Measurements from ENCODE around the gene COX18.

DNA sequence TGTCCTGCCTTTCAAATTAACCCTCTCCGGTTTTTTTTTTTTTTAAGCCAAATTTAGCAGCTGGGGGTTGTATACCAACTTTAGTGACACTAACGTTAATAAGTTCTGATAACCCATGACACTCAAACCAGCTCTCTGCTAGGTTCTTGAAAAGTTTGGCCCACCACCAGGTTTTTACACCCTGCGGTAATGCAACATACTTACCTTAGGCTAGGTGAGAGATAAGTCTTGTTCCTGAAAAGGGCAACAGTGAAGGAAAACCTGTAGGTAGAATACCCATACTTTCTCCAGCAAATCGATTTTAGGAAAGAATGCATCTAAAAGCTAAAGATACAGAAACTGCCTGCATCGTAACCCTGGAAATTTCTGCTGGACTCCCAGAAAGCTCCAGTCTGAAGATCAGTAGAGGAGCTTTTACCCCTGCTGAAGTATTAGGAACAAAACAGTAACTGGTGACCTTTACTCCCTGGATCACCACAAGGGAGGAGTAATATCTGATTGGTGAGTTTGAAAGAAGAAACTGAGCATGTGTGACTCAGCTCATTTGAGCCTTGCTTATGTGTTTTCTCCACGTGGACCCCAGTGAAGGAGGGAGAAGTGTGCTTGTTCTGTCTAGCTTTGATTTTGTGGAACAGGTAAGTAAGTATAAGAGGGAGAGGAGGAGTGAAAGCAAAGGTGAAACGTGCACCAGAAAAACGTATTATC, 34.4 kb upstream of the COX18 start:
- TF ChIP-seq, protein P1, sequence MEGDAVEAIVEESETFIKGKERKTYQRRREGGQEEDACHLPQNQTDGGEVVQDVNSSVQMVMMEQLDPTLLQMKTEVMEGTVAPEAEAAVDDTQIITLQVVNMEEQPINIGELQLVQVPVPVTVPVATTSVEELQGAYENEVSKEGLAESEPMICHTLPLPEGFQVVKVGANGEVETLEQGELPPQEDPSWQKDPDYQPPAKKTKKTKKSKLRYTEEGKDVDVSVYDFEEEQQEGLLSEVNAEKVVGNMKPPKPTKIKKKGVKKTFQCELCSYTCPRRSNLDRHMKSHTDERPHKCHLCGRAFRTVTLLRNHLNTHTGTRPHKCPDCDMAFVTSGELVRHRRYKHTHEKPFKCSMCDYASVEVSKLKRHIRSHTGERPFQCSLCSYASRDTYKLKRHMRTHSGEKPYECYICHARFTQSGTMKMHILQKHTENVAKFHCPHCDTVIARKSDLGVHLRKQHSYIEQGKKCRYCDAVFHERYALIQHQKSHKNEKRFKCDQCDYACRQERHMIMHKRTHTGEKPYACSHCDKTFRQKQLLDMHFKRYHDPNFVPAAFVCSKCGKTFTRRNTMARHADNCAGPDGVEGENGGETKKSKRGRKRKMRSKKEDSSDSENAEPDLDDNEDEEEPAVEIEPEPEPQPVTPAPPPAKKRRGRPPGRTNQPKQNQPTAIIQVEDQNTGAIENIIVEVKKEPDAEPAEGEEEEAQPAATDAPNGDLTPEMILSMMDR (IDR thresholded peaks at IDR 0.05; ENCODE audit: poor library complexity) = no peak
- TF ChIP-seq EZH2 (IDR thresholded peaks at IDR 0.05; ENCODE audit: borderline replicate concordance) = no peak
- no peak for TF ChIP-seq EZH2phosphoT487 (IDR thresholded peaks at IDR 0.05; ENCODE audit: low read depth, severe bottlenecking, unreplicated experiment)

Data from hepatocyte (in vitro differentiated cells).